Stimulated activated CD8-positive, alpha-beta memory T cell treated with anti-CD3 and anti-CD28 coated beads, Interleukin-4, amount 100 ng/mL, for 1 hour (primary cell): ENCODE measurements around the gene LAMA2.

ENCODE experiments used
- DNase-seq, 2 donors: peaks; one replicate each; pipeline ENCODE4 v3.0.0-alpha.2; 2020; ENCODE audit warnings: low read depth in 2 of 2, low spot score in 1 of 2

Gene LAMA2

GRCh38 chr6:129476810-129477209 lies 593.9 kb downstream of the LAMA2 start:
- no peak for DNase-seq

GRCh38 chr6:129478379-129478778 lies 595.4 kb downstream of the LAMA2 start:
- no peak for DNase-seq

- DNase-seq, result no peak
These were observed 598.8 kb downstream of the LAMA2 start for GRCh38 chr6:129481706-129482105.

GRCh38 chr6:129485746-129486145 lies 602.8 kb downstream of the LAMA2 start:
- DNase-seq, result no peak

- no peak for DNase-seq
These were observed 603.4 kb downstream of the LAMA2 start for GRCh38 chr6:129486327-129486726.

- DNase-seq, result no peak
These were observed 605.4 kb downstream of the LAMA2 start for GRCh38 chr6:129488313-129488712.

- DNase-seq, result no peak
These were observed 606.4 kb downstream of the LAMA2 start for GRCh38 chr6:129489215-129489765.

- DNase-seq, result peak; percentile 22 to 41
These were observed 607.8 kb downstream of the LAMA2 start for GRCh38 chr6:129490521-129491255.

- no peak for DNase-seq
These were observed 608.5 kb downstream of the LAMA2 start for GRCh38 chr6:129491436-129491835.

GRCh38 chr6:129492260-129492659 lies 609.3 kb downstream of the LAMA2 start:
- DNase-seq, result no peak

- no peak for DNase-seq
These were observed 610.5 kb downstream of the LAMA2 start for GRCh38 chr6:129493354-129493902.

- DNase-seq, result no peak
These were observed 611.2 kb downstream of the LAMA2 start for GRCh38 chr6:129494099-129494498.

- no peak for DNase-seq
These were observed 611.6 kb downstream of the LAMA2 start for GRCh38 chr6:129494586-129494985.

- no peak for DNase-seq
These were observed 612.7 kb downstream of the LAMA2 start for GRCh38 chr6:129495652-129496051.

GRCh38 chr6:129497481-129498441 lies 614.8 kb downstream of the LAMA2 start:
- DNase-seq, result no peak

- no peak for DNase-seq
These were observed 615.6 kb downstream of the LAMA2 start for GRCh38 chr6:129498541-129498940.

GRCh38 chr6:129498950-129499842 lies 616.3 kb downstream of the LAMA2 start:
- DNase-seq, result no peak

- no peak for DNase-seq
These were observed 616.9 kb downstream of the LAMA2 start for GRCh38 chr6:129499843-129500219.

- no peak for DNase-seq
These were observed 618.2 kb downstream of the LAMA2 start for GRCh38 chr6:129500958-129501739.
